ENCODE measurements around the gene PHLDB2. TPM values are rescaled to one million over a fixed set of nuclear protein-coding genes. Genes with fewer than 3 reads are reported as not detected.

PHLDB2 gene
- total RNA-seq, 4 donors from 2014 or later, result 89.5 to 421 (median 186) TPM

DNA sequence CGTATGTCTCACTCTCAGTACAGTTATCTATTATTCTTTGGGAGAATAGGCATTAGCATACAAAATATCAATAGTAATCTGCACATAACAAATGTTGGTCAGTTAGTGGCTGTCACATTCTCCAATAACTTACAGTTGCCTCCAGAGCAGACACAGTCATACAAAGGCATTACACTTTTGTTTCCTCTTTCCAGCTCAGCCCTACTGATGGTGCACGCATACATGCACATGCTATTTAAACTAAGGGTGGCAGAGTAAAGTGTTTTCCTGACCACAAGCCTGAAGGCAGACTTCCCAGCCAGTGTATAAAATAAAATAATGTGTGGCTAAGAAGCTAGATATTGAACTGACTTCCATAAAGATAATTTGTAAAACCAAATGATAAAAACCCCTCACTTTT is 47.6 kb downstream of the PHLDB2 start:
- ATAC-seq (ENCODE audit: low FRiP score), result no peak
- no peak for DNase-seq (ENCODE audit: low spot score)
- TF ChIP-seq, protein P1, sequence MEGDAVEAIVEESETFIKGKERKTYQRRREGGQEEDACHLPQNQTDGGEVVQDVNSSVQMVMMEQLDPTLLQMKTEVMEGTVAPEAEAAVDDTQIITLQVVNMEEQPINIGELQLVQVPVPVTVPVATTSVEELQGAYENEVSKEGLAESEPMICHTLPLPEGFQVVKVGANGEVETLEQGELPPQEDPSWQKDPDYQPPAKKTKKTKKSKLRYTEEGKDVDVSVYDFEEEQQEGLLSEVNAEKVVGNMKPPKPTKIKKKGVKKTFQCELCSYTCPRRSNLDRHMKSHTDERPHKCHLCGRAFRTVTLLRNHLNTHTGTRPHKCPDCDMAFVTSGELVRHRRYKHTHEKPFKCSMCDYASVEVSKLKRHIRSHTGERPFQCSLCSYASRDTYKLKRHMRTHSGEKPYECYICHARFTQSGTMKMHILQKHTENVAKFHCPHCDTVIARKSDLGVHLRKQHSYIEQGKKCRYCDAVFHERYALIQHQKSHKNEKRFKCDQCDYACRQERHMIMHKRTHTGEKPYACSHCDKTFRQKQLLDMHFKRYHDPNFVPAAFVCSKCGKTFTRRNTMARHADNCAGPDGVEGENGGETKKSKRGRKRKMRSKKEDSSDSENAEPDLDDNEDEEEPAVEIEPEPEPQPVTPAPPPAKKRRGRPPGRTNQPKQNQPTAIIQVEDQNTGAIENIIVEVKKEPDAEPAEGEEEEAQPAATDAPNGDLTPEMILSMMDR (IDR thresholded peaks at IDR 0.05), result no peak

DNA sequence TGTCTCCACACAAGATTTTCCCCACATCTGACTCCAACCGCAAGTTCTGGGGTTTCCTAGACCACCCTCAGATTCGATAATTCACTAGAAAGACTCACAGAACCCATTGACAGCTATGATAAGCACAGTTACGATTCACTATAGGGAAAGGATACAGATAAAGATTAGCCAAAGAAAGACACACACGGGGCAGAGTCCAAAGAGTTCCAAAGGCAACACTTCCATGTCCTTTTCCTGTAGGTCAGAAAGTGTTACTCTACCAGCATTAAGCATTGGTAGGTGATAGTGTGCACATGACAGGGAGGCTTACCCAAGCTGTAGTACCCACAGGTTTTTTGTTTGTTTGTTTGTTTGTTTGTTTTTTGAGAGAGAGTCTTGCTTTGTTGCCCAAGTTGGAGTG is 48.1 kb downstream of the PHLDB2 start:
- ATAC-seq (ENCODE audit: low FRiP score) (no peak), DNase-seq (ENCODE audit: low spot score) (no peak)
- TF ChIP-seq, protein P1 (IDR thresholded peaks at IDR 0.05), result no peak

DNA sequence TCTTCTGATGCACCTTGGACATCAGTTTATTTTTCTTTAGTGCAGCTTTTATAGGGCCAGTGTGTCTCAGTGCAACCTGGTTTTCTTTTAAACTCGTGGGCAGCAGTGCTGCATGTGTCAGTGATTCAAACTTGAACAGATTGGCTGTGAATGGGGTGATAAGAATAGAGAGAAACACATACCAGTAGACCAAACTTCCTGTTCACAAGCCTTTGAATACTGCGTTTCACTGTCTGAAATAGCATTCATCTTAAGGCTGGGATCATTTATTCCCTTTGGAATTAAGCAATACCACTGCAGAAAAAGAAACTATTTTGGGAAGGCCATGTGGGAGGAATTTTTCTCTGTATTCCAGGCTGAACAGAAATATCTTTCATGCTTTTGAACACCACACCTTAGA is 51.7 kb downstream of the PHLDB2 start:
- TF ChIP-seq, protein P1 (IDR thresholded peaks at IDR 0.05), result no peak
- DNase-seq (ENCODE audit: low spot score), result no peak
- ATAC-seq (ENCODE audit: low FRiP score), result peak; percentile 74

DNA sequence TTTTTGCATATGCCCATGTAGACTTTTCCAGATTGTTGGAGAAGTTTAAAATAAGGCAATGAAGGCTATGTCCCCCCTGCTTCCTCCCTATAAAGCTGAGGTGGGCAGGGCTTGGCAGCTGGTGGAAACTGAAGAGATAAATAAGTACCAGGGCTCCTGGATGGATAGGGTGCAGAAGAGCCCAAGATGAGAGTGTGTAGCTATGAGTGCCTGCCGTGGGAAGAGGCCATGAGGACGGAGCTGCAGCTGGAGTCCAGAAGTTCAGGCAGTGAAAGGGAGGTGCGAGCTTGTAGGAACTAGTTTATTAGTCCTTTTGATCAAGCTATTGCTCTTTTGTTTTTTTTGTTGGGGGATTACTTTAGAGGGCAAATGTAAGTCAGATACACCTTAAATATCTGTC is 52.4 kb downstream of the PHLDB2 start:
- DNase-seq (ENCODE audit: low spot score) (no peak), ATAC-seq (ENCODE audit: low FRiP score) (no peak)
- TF ChIP-seq, protein P1 (IDR thresholded peaks at IDR 0.05), result no peak

DNA sequence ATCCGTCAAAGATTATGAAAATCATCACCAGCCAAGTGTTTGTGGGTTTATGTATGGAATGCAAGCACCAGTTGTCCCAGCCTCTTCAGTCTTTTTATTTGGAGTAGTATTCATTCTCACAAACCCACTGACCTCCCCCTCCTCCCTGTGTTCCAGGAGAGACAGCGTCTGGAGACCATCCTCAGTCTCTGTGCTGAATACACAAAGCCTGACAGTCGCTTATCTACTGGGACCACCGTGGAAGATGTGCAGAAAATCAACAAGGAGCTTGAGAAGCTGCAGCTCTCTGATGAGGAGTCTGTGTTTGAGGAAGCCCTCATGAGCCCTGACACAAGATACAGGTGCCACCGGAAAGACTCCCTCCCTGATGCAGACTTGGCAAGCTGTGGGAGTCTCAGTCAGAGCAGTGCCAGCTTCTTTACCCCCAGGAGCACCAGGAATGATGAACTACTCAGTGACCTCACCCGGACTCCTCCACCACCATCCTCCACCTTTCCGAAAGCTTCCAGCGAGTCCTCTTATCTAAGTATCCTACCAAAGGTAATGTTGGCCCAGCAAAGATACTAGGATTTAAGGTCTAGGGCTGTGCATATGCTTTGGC is 54.2 kb downstream of the PHLDB2 start:
- ATAC-seq (ENCODE audit: low FRiP score) (no peak), DNase-seq (ENCODE audit: low spot score) (no peak)
- TF ChIP-seq, protein P1 (IDR thresholded peaks at IDR 0.05), result no peak

DNA sequence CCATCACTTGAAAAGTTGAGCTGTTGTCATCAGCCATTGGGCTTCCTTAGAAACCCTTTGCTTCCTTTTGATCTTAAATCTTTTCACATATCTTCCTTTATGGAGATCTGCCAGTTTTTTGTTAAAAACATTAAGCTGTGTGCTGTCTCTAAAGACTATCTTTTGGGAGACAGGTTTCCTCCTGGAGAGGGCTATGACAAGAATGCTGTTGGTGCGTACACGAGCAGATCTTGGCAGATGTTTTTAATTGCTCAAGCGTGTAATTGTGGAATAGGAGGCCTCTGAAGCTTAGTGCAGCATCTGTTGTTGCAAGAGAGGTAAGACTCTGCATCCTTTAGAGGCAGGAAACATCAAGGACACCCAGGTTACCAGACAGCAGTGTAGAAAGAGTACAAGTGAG is 56.8 kb downstream of the PHLDB2 start:
- no peak for DNase-seq (ENCODE audit: low spot score)
- TF ChIP-seq, protein P1 (IDR thresholded peaks at IDR 0.05), result no peak
- no peak for ATAC-seq (ENCODE audit: low FRiP score)

DNA sequence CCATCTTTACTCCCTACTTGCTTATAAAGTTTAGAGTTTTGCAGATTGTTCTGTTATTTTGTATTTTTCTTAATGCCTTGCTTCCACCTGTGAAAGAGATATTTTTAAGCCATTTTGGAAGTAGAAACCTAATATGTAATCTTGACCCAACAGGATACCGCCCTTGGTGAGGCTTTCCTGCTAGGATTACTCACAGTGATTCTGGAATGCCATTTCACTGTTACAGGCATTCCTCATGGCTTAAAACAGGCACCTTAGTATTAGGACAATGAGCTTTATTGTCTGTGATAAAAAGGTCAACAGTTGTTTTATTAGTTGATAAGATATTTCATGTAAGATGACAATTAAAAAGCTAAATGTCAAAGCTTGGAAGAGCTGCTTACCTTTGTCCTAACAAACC is 58.2 kb downstream of the PHLDB2 start:
- TF ChIP-seq, protein P1 (IDR thresholded peaks at IDR 0.05), result no peak
- ATAC-seq (ENCODE audit: low FRiP score) (no peak), DNase-seq (ENCODE audit: low spot score) (no peak)
